ENCODE data around the gene PIK3R5.

DNA sequence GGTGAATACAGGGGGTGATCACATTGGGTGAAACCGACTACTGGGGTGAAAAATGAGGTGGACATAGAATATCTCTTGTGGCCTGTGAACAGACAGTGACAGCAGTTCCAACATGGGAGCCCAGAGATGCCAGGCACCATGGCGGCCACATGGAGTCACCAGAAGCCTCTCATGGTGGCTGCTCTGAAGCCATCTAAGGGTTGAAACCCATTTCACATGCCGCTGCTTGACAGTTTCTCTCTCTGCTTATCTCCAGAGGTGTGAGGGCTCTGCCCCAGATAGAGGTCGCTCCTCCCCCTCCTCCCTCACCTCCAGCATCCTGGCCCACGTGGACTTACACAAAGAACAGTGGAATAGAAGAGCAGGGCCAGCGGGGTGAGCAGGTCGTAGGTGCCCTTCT lies 60.2 kb downstream of the PIK3R5 start:
- TF ChIP-seq, protein P1, sequence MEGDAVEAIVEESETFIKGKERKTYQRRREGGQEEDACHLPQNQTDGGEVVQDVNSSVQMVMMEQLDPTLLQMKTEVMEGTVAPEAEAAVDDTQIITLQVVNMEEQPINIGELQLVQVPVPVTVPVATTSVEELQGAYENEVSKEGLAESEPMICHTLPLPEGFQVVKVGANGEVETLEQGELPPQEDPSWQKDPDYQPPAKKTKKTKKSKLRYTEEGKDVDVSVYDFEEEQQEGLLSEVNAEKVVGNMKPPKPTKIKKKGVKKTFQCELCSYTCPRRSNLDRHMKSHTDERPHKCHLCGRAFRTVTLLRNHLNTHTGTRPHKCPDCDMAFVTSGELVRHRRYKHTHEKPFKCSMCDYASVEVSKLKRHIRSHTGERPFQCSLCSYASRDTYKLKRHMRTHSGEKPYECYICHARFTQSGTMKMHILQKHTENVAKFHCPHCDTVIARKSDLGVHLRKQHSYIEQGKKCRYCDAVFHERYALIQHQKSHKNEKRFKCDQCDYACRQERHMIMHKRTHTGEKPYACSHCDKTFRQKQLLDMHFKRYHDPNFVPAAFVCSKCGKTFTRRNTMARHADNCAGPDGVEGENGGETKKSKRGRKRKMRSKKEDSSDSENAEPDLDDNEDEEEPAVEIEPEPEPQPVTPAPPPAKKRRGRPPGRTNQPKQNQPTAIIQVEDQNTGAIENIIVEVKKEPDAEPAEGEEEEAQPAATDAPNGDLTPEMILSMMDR (conservative IDR thresholded peaks at IDR 0.05; ENCODE audit: low read depth, low read length), result no peak
- TF ChIP-seq EZH2 (IDR thresholded peaks at IDR 0.05; ENCODE audit: borderline replicate concordance, low read depth, low read length, poor library complexity, severe bottlenecking), result no peak

All from A673 (cell line).